Skeletal muscle cell (primary cell): ENCODE measurements around the gene ALG2.
"Not testable (repeated sequence)": the region's sequence is repeated elsewhere in the genome, so short reads cannot be mapped to it uniquely, and the experiment has no call there.

Experiments
- DNase-seq: peaks from one replicate; pipeline ENCODE4 v3.0.0-alpha.2; 2010; ENCODE audit warnings: low read depth
- H3K4me3 ChIP-seq: 2 replicates; pipeline ENCODE4 v1.5.1; 2011; ENCODE audit warnings: low read depth, mild to moderate bottlenecking, control low read depth, low read length, moderate library complexity

The ALG2 gene

GRCh38 chr9:99239341-99240060 is 17.8 kb upstream of the ALG2 start:
- no peak overlapping the region for H3K4me3 ChIP-seq
- peak; percentile 48 for DNase-seq

- no peak for DNase-seq
- no peak overlapping the region for H3K4me3 ChIP-seq
Measured at GRCh38 chr9:99238331-99238730, 16.6 kb upstream of the ALG2 start.

DNA sequence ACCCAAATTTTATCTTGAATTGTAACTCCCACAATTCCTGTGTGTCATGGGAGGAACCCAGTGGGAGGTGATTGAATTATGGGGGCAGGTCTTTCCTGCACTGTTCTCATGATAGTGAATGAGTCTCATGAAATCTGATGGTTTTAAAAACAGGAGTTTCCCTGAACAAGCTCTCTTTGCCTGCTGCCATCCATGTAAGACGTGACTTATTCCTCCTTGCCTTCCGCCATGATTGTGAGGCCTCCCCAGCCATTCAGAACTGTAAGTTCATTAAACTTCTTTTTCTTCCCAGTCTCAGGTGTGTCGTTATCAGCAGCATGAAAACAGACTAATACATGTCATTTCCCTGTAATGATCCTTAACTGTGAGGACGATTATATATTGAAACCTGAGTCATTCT is 16.1 kb upstream of the ALG2 start:
- H3K4me3 ChIP-seq, DNase-seq: not testable (repeated sequence)

DNA sequence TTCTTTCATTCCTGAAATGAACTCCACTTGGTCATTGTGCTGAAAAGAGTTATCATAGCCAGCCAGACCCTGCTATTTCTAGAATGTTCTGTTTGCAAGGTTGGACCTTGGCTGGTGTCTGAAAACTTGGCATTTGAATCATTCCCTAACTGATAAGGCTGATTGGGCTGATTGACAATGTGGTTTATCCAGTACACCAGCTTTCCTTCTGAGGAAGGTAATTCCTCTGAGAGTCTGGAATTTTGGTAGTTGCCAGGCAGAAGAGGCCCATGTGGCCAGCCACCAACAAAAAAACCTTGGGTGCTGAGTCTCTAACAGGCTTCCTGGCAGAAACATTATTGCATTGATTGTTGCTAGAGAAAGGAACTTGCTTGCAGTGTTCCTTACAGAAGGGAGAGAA is 15.6 kb upstream of the ALG2 start:
- no peak for DNase-seq
- no peak overlapping the region for H3K4me3 ChIP-seq

DNA sequence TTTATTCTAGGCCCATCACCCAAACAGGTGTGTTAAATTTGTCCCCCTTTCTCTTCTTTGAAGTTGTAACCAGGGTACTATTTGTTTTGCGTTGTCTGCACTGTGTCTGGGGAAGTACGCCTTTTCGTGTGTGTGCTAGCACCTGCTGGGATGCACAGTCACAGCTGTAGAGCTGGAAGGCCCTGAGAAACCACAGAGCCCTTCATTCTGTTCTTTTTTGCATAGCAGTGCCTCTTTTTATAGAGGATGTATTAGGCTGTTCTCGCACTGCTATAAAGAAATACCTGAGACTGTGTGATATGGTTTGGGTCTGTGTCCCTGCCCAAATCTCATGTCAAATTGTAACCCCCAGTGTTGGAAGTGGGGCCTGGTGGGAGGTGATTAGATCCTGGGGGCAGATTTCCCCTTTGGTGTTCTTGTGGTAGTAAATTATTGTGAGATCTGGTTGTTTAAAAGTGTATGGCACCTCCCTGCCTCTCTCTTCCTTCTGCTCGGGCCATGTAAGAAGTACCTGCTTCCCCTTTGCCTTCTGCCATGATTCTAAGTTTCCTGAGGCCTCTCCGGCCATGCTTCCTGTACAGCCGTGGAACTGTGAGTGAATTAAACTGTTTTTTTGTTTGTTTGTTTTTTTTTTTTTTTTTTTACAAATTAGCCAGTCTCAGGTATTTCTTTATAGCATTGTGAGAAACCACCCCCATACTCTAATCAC is 14.3 kb upstream of the ALG2 start:
- DNase-seq: no peak
- no peak overlapping the region for H3K4me3 ChIP-seq

DNA sequence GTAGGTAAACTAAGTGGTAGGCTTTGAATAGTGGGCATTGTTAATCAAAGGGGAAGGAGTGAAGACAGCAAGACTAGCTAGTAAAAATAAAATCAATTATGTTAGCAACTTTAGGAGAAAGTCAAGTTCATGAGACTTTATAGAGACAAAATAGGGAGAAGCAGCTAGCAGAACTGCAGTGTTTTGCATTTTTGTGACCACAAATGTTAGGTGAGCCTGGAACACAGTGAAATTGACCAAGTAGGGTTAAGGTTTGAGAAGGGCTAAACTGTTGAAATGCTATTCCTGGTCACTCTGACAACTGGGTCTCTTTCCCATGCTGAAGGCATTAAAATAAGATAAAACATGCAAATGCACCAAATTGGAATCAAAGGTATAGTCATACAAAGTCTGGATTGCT is 13.3 kb upstream of the ALG2 start:
- DNase-seq: no peak
- no peak overlapping the region for H3K4me3 ChIP-seq

DNA sequence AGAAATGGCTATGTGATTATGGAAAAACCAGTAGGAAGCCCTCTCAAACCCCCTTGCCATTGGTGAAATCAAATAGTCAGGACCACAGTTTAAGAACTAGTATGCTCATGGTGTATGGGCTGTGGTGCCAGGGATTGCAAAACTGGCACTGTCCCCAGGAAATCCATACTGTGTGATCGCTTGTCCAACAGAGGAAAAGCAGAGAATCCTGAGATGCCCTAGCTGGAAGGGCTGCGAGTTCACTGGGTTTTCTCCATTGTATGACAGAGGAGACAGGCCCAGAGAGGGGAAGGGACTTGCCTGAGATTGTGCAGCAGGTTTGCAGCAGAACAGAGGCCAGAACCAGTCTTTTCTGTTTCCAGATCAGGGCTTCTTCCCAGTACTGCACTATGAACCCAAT is 12.9 kb upstream of the ALG2 start:
- no peak for DNase-seq
- H3K4me3 ChIP-seq: no peak overlapping the region

DNA sequence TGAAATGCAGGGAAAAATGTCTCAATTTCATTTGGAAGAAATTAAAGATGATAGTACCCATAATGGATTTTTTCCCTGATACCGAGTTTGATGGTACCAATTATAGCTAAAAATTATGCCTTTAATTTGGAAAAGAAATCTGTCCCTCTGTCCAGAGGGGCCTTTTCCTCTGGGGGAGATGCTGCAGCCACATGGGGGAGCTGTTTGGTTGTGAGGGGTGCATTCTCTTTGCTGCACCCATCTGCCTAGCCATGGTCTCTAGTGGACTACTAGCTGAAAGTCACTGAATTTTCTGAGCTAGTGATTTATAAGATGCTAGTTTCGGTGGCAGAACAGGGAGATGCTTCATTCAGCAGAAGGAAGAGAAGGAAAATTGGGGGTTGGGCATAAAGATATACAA is 10.0 kb upstream of the ALG2 start:
- no peak for DNase-seq
- H3K4me3 ChIP-seq: no peak overlapping the region

GRCh38 chr9:99230206-99230605 is 8.5 kb upstream of the ALG2 start:
- no peak for DNase-seq
- no peak overlapping the region for H3K4me3 ChIP-seq

DNA sequence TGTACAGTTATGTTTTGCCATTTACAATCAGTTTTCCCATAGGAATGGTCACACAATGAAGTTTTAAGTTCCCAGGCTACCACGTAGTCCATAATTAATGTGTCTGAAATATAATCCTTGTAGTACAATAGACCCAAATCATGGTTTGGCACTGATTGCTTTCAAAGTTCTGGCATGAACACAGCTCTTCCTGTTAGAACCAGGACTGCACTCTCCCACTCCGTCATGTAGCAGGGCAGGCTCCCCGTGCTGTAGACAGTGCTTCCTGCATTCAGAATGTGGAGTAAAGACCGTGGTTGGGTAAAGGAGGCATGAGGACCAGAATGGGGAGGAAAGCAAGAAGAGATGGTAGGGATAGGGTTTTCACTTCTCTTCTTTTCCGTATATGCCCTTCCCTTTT is 4.3 kb upstream of the ALG2 start:
- DNase-seq: no peak
- no peak overlapping the region for H3K4me3 ChIP-seq

DNA sequence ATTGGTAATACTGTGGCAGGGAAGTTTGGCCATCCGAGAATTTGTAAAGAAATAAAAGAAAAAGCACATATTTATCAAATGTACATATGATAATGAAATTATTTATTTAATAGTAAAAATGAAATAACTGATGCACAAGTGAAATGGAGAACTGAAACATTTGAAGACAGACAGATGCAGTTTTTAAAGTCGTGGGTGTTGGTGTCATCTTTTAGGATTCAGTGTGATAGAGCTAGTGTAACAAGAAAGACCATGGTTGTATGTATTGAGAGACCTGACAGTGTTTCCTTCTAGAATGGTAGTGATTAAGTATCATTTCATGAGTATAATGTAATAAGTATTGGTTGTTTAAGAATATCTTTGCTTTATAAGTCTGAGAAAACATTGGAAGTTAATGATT is 2.7 kb upstream of the ALG2 start:
- DNase-seq: no peak
- no peak overlapping the region for H3K4me3 ChIP-seq

DNA sequence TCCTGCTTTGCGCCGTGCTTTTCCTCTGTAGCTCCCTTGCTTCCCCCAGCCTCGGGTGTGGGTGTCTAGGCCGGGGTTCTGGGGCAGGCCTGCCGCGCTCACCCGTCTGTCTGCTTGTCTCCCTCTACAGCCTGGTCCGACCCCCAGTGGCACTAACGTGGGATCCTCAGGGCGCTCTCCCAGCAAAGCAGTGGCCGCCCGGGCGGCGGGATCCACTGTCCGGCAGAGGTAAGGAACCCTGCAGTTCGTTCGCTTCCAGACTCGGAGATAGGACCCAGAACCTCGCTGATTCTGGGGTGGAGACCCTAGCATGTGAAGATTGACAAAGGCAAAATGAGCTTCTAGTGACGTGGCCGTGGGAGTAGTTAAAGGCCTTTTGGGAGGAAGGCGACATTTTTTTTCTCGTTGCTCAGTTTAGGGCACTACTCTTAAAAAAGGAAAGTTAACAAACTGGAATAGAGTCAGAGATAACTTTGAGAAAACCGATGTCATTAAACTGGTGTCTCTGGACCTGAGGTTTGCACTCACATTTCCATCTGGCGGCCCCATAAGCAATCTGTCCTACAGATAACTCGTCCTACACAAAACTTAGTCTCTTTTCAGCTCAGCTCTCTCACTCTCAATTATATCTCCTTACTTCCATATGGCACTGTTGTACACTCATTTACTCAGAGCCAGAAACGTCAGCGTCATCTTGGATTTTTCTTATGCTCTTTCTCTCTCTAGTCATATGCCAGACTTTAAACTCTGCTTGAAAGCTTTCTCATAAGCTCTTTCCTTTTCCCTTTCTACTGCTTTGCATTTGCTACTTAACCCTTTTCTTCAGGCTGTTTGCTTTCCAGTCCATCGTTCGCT is 901 bp upstream of the ALG2 start:
- DNase-seq: no peak
- peak overlapping the region; percentile 94 for H3K4me3 ChIP-seq

GRCh38 chr9:99221266-99221620 is 499 bp downstream of the ALG2 start:
- peak overlapping the region; percentile 94 for H3K4me3 ChIP-seq
- no peak for DNase-seq

GRCh38 chr9:99220011-99220410 is 1.7 kb downstream of the ALG2 start:
- no peak for DNase-seq
- H3K4me3 ChIP-seq: no peak overlapping the region

GRCh38 chr9:99216073-99216472 is 5.7 kb downstream of the ALG2 start:
- DNase-seq: no peak
- no peak overlapping the region for H3K4me3 ChIP-seq

DNA sequence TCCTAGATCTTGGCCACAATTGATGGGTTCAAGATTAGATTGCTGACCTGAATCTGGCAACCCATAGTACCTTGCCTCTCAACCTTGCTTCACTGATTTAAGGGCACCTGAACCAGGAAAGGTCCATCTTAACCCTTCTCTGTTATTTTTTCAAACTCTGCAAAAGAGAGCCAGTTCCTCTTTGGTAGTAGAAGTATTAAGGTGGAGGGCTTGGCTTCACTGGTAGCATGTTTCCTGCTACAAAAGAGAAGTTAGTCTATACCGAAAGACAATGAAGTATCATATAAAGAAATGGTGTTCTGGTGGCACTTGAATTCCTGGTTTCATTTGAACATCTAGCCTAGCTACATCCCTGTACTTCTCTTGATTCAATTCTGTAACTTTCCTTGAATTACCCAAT is 8.5 kb downstream of the ALG2 start:
- H3K4me3 ChIP-seq: no peak overlapping the region
- DNase-seq: no peak

- no peak overlapping the region for H3K4me3 ChIP-seq
- no peak for DNase-seq
Measured at GRCh38 chr9:99211746-99212145, 10.0 kb downstream of the ALG2 start.

GRCh38 chr9:99210572-99210971 is 11.2 kb downstream of the ALG2 start:
- H3K4me3 ChIP-seq: no peak overlapping the region
- no peak for DNase-seq

DNA sequence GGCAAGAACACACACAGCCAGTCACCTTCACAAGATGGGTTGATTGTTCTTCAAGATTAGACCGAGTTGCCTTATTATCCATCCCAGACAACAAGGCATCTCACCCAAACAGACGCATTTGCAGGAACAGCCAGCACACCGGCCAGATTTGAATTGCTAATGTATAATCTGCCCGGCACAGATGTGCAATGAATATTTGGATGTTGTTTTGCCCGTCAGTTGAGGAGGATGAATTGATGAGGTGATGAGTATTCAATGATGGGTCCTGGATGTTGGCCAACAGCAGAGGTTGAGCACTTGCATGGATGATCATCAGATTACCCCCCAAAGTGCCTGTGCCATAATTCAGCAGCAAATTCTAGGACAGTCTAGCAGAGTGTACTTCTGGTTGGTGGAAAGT is 20.1 kb downstream of the ALG2 start:
- no peak for DNase-seq

DNA sequence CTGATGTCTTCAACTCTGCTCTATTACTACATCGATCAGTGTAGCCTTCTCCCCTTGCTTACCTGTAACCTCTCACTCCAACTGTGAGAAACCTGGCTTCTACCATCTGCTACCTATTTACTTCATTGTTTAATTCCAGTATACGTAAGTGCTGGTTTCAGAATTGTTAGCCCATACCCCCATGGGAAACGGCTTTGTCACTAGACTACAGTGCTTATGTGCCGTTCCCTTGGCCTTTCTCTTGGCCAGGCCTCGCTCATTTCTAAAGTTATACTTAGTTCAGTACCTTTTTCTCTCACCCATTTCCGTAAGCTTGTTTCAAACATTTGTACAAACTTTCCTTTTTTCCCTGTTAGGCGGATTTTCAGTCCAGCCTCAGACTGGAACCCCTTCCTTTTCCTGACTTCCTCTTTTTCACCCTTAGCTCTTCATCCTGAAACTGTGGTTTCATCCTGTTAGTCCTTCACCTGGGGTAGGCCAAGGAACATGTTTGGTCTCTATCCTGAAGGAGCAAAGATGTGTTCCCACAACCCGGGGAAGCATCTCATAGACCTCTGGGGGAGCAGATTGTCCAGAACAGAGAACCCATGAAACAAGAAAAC is 21.7 kb downstream of the ALG2 start:
- no peak for DNase-seq
- no peak overlapping the region for H3K4me3 ChIP-seq

More for the DNA sequence above, 20.1 kb downstream of the ALG2 start:
- no peak overlapping the region for H3K4me3 ChIP-seq
